ENCODE data around the gene TAF1B. TPM values are rescaled to one million over a fixed set of nuclear protein-coding genes. Genes with fewer than 3 reads are reported as not detected.

Gene TAF1B
- total RNA-seq, 1 experiment from 2014 or later, result 35.2 TPM

GRCh38 chr2:9819551-9819950, 23.7 kb upstream of the TAF1B start:
- no peak for DNase-seq (ENCODE audit: low read depth, low spot score)
- Histone ChIP-seq H3K9me3 (ENCODE audit: control insufficient read depth, insufficient read depth, low read depth, low read length) (no peaks in the 10 kb centered on the region), H3K4me1 (ENCODE audit: control insufficient read depth, insufficient read depth, low read length) (no peaks in the 10 kb centered on the region), H3K36me3 (ENCODE audit: control insufficient read depth, insufficient read depth, low read length) (no peaks in the 10 kb centered on the region), H3K4me3 (ENCODE audit: low read depth in 2 of 2, low read length in 2 of 2) (no peak overlapping the region), H3K27ac (ENCODE audit: low read length) (no peak overlapping the region), H3K27me3 (ENCODE audit: control insufficient read depth, insufficient read depth, low read length) (no peaks in the 10 kb centered on the region)
- TF ChIP-seq CTCF (IDR thresholded peaks at IDR 0.05) (no peak), POLR2AphosphoS5 (IDR thresholded peaks at IDR 0.05; ENCODE audit: low read depth, low read length) (no peak), SIN3A (IDR thresholded peaks at IDR 0.05; ENCODE audit: borderline replicate concordance, insufficient read depth, low read depth, low read length) (no peak), REST (IDR thresholded peaks at IDR 0.05; ENCODE audit: insufficient read depth in 1 of 2, low read depth in 2 of 2, low read length in 1 of 2) (no peak), TCF7L2 (IDR thresholded peaks at IDR 0.05; ENCODE audit: low read depth, low read length) (no peak)
- in situ Hi-C loops (cut with HindIII; ENCODE audit: low pct_unique_long_range_greater_than_20kb, low sequenced_read_pairs), result no loop called here
- CTCF ChIA-PET, result no interaction called here
- POLR2A ChIA-PET, result interaction anchor here (0.5 to 0.6 kb wide), 2 partner anchors 18 to 38 kb away, joined by 4 to 5 read pairs; no protein-coding TSS in a partner anchor
- 0 out of 2 replicates have a peak, but pooled peaks have one; percentile 33 for ATAC-seq
- BruUV-seq (replicated peaks), result no TSS peak
- intact Hi-C loops (cut with micrococcal nuclease; ENCODE audit: unreplicated experiment), result no loop called here

- Histone ChIP-seq H3K9me3 (ENCODE audit: control insufficient read depth, insufficient read depth, low read depth, low read length) (no peaks in the 10 kb centered on the region), H3K27ac (ENCODE audit: low read length) (no peak overlapping the region), H3K36me3 (ENCODE audit: control insufficient read depth, insufficient read depth, low read length) (no peaks in the 10 kb centered on the region), H3K4me3 (ENCODE audit: low read depth in 2 of 2, low read length in 2 of 2) (no peak overlapping the region), H3K27me3 (ENCODE audit: control insufficient read depth, insufficient read depth, low read length) (no peaks in the 10 kb centered on the region), H3K4me1 (ENCODE audit: control insufficient read depth, insufficient read depth, low read length) (no peaks in the 10 kb centered on the region)
- BruUV-seq (replicated peaks), result no TSS peak
- in situ Hi-C loops (cut with HindIII; ENCODE audit: low pct_unique_long_range_greater_than_20kb, low sequenced_read_pairs) (no loop called here), intact Hi-C loops (cut with micrococcal nuclease; ENCODE audit: unreplicated experiment) (no loop called here)
- peak; percentile 47 for ATAC-seq
- TF ChIP-seq TCF7L2 (IDR thresholded peaks at IDR 0.05; ENCODE audit: low read depth, low read length) (no peak), REST (IDR thresholded peaks at IDR 0.05; ENCODE audit: insufficient read depth in 1 of 2, low read depth in 2 of 2, low read length in 1 of 2) (no peak), POLR2AphosphoS5 (IDR thresholded peaks at IDR 0.05; ENCODE audit: low read depth, low read length) (no peak), SIN3A (IDR thresholded peaks at IDR 0.05; ENCODE audit: borderline replicate concordance, insufficient read depth, low read depth, low read length) (no peak), CTCF (IDR thresholded peaks at IDR 0.05) (no peak)
- DNase-seq (ENCODE audit: low read depth, low spot score), result no peak
- ChIA-PET CTCF (no interaction called here), POLR2A (interaction anchor here (0.5 kb wide), 1 partner anchor 17 kb away, joined by 4 read pairs; no protein-coding TSS in a partner anchor)
Observed at GRCh38 chr2:9820020-9820973, 23.0 kb upstream of the TAF1B start.
